GM13976 (cell line): ENCODE results near the gene ELP6.

Experiments
- DNase-seq: peaks from one replicate; pipeline ENCODE4 v3.0.0; 2012; ENCODE audit warnings: low spot score
- in situ Hi-C: fragments of 300-500 bp; cut with MboI; formaldehyde crosslinking; loops from one replicate; pipeline ENCODE4 v1.12.0; 2022; ENCODE audit warnings: low sequenced_read_pairs, mixed read lengths, inconsistent platforms; ENCODE audit not compliant: unreplicated experiment
- TF ChIP-seq, protein P1 (sequence below): IDR thresholded peaks from 2 replicates; pipeline ENCODE4 v1.5.1; 2012; ENCODE audit warnings: borderline replicate concordance, mild to moderate bottlenecking; ENCODE audit not compliant: insufficient read depth; ENCODE audit errors: extremely low read depth, missing control alignments, control extremely low read depth

Gene ELP6

DNA sequence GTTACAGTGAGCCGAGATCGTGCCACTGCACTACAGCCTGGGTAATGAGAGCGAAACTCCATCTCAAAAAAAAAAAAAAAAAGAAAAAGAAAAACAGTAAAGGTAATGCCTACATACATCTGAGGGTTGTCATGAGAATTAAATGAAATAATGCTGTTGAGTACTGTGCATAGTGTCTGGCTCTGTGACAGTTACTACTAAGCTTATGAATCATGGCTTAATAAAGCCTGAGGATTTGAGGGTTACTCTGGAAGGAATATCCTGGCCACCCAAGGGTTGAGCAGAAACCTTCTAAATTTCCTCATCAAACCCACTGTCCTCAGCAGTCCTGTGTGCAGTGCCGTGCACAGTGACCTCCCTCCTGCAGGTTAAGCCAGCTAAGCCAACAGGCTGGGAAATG is 26.8 kb upstream of the ELP6 start:
- TF ChIP-seq, protein P1, sequence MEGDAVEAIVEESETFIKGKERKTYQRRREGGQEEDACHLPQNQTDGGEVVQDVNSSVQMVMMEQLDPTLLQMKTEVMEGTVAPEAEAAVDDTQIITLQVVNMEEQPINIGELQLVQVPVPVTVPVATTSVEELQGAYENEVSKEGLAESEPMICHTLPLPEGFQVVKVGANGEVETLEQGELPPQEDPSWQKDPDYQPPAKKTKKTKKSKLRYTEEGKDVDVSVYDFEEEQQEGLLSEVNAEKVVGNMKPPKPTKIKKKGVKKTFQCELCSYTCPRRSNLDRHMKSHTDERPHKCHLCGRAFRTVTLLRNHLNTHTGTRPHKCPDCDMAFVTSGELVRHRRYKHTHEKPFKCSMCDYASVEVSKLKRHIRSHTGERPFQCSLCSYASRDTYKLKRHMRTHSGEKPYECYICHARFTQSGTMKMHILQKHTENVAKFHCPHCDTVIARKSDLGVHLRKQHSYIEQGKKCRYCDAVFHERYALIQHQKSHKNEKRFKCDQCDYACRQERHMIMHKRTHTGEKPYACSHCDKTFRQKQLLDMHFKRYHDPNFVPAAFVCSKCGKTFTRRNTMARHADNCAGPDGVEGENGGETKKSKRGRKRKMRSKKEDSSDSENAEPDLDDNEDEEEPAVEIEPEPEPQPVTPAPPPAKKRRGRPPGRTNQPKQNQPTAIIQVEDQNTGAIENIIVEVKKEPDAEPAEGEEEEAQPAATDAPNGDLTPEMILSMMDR: no peak
- in situ Hi-C loops: loop anchor here (25.0 kb wide), 1 partner anchor 622 kb away; no protein-coding TSS in a partner anchor
- DNase-seq: no peak

DNA sequence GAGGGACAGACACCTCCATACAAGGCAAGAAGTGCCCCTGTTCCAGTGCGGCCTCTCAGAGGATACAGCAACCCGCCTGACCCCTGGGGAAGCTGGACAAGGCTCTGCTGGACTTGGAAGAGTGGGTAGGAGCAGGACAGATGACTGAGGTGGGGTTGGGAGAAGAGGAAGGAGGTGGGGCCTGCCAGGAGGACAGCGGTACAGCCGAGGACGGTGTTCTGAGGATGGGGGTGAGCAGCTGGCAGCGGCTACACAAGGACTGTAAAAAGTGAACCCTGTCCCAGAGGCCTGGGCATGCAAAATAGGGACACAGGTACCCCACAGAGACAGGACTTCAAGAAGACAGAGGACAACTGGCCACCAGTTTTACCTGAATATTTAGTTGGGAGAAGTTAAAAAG is 23.5 kb upstream of the ELP6 start:
- in situ Hi-C loops: loop anchor here (25.0 kb wide), 1 partner anchor 625 kb away; no protein-coding TSS in a partner anchor
- no peak for DNase-seq
- TF ChIP-seq, protein P1: no peak

DNA sequence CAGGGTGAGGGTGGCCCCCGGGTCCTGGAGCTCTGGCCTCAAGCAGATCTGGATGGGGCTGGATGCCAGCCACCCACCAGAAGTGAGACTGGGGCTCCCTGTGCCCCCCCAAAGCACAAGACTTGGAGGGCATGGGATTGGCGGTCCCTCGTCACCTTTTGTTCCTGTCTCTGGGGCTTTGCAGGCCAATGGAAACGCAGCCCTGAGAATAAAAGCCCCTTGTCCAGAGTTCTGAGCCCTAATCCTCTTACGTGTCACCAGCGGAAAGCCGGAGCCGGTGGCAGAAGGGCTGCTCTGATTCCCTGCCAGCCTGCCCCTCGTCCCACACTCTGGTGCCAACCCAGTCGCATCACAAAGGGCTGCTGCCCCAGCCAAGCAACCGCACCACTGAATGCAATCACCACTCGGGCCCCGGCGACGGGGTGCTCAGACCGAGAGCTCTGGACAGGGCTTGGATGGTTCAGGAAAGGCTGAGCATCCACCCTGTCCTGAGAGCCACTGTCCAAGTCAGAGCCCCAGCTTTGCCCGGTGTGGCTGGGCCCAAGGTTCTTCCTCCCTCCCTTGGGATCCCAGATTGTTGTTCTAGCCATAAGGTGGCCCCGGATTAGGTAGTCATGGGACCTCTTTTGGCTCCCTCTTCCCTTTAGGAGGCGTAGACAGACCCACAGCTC is 22.8 kb upstream of the ELP6 start:
- DNase-seq: no peak
- in situ Hi-C loops: loop anchor here (25.0 kb wide), 1 partner anchor 626 kb away; no protein-coding TSS in a partner anchor
- TF ChIP-seq, protein P1: no peak

DNA sequence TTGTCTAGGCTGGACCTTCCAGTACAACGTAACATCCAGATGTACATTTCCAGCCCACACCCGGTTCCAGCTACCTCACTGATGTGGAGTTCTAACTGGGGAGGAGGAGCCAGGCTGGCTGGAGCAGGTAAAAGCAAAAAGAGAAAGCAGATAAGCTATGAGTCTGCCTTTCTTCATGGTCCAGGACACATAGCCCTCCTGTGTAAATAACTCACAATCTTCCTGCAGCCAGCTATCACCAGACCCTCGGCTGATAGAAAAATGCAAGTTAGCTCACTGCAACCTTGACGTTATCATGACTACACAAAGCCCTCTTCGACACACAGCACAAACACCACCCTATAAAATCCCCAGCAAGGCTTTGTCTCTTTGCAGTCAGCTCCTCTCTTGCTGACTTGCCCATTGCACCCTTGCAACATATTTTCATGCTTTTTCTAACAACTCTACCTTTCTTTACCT is 20.5 kb upstream of the ELP6 start:
- in situ Hi-C loops: loop anchor here (25.0 kb wide), 1 partner anchor 628 kb away; no protein-coding TSS in a partner anchor
- no peak for DNase-seq
- TF ChIP-seq, protein P1: no peak

DNA sequence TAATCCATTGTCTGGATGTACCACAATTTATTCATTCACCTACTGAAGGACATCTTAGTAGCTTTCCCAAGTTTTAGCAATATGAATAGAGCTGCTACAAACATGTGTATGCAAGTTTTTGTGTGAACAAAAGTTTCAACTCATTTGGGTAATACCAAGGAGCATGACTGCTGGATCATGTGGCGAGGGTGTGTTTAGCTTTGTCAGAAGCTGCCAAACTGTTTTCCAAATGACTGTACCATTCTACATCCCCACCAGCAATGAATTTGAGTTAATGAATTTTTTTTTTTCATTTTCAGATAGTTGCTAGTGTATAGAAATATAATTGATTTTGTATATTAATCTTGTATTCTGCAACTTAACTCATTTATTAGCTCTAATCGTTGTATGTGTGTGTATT is 20.0 kb upstream of the ELP6 start:
- no peak for DNase-seq
- TF ChIP-seq, protein P1: no peak
- in situ Hi-C loops: loop anchor here (25.0 kb wide), 1 partner anchor 629 kb away; no protein-coding TSS in a partner anchor

DNA sequence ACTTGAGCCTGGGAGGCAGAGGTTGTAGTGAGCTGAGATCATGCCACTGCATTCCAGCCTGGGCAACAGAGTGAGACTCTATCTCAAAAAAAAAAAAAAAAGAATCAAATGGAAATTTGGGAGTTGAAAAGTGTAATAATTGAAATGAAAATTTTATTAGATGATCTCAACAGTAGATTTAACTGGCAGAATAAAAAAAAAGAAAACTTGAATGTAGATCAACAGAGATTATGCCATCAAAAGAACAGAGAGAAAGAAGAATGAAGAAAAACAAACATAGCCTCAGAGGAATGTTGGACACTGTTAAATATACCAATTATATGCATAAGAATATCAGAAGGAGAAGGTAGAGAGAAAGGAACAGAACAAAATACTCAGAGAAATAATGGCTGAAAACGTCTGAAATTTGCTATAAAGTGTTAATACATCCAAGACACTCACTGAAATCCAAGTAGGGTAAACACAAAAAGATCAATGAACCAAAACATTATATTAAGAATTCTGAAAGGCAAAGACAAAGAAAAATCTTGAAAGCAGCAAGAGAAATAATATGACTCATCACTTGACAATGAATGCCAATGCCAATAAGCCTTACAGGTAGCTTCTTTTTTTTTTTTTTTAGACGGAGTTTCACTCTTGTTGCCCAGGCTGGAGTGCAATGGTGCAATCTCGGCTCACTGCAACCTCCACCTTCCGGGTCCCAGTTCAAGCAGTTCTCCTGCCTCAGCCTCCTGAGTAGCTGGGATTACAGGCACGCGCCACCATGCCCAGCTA is 14.6 kb upstream of the ELP6 start:
- DNase-seq: no peak
- TF ChIP-seq, protein P1: no peak
- in situ Hi-C loops: loop anchor here (25.0 kb wide), 1 partner anchor 634 kb away; no protein-coding TSS in a partner anchor
